Activated CD8-positive, alpha-beta T cell treated with anti-CD3 and anti-CD28 coated beads for 36 hours (primary cell): ENCODE results near the gene BSPRY. TPM values are rescaled to one million over a fixed set of nuclear protein-coding genes. Genes with fewer than 3 reads are reported as not detected.
"Not testable (repeated sequence)": the region's sequence is repeated elsewhere in the genome, so short reads cannot be mapped to it uniquely, and the experiment has no call there.

ENCODE experiments used
- ATAC-seq: fragments of 200-7000 bp; cut with Tn5 transposase; one replicate; pipeline ENCODE4 v1.10.0; 2021; ENCODE audit warnings: mild to moderate bottlenecking, moderate library complexity
- CTCF ChIA-PET: fragments of 350-600 bp; sonication (Branson Sonifier 250); formaldehyde crosslinking; loops from one replicate; lab custom pipeline; 2021; ENCODE audit warnings: antibody characterized with exemption; lab: Charles Lee
- POLR2A ChIA-PET: fragments of 350-600 bp; sonication (Branson Sonifier 250); formaldehyde crosslinking; loops from one replicate; lab custom pipeline; 2021; ENCODE audit warnings: antibody characterized with exemption; lab: Charles Lee
- DNase-seq: peaks from one replicate; pipeline ENCODE4 v3.0.0-alpha.2; 2020
- H3K27ac Mint-ChIP-seq: one replicate; pipeline ENCODE4 v1.8.0; 2021; ENCODE audit warnings: mild to moderate bottlenecking, mixed read lengths
- H3K27me3 Mint-ChIP-seq: one replicate; pipeline ENCODE4 v1.8.0; 2021; ENCODE audit warnings: mixed read lengths
- H3K36me3 Mint-ChIP-seq: one replicate; pipeline ENCODE4 v1.8.0; 2021; ENCODE audit warnings: low read depth, mixed read lengths
- H3K4me1 Mint-ChIP-seq: one replicate; pipeline ENCODE4 v1.8.0; 2021; ENCODE audit warnings: low read depth, mixed read lengths
- H3K4me3 Mint-ChIP-seq: one replicate; pipeline ENCODE4 v1.8.0; 2021; ENCODE audit warnings: mild to moderate bottlenecking, moderate library complexity, mixed read lengths
- H3K9me3 Mint-ChIP-seq: one replicate; pipeline ENCODE4 v1.8.0; 2021; ENCODE audit warnings: mixed read lengths
- intact Hi-C: fragments of 100-400 bp; cut with micrococcal nuclease; formaldehyde crosslinking; loops from one replicate; pipeline ENCODE4 v1.10.0; 2022
- total RNA-seq, 2 experiments: library from RNA; stranded (reverse); gene quantifications; one replicate each; pipeline ENCODE4 v1.2.3, GENCODE V29; 2021
- TF ChIP-seq, protein P1 (sequence below): fragments of 200-600 bp; IDR thresholded peaks from one replicate; pipeline ENCODE4 v1.8.0; 2022; ENCODE audit warnings: antibody characterized with exemption, mild to moderate bottlenecking

The BSPRY gene
- total RNA-seq, 2 experiments from 2014 or later = 8.2 to 9.1 TPM

DNA sequence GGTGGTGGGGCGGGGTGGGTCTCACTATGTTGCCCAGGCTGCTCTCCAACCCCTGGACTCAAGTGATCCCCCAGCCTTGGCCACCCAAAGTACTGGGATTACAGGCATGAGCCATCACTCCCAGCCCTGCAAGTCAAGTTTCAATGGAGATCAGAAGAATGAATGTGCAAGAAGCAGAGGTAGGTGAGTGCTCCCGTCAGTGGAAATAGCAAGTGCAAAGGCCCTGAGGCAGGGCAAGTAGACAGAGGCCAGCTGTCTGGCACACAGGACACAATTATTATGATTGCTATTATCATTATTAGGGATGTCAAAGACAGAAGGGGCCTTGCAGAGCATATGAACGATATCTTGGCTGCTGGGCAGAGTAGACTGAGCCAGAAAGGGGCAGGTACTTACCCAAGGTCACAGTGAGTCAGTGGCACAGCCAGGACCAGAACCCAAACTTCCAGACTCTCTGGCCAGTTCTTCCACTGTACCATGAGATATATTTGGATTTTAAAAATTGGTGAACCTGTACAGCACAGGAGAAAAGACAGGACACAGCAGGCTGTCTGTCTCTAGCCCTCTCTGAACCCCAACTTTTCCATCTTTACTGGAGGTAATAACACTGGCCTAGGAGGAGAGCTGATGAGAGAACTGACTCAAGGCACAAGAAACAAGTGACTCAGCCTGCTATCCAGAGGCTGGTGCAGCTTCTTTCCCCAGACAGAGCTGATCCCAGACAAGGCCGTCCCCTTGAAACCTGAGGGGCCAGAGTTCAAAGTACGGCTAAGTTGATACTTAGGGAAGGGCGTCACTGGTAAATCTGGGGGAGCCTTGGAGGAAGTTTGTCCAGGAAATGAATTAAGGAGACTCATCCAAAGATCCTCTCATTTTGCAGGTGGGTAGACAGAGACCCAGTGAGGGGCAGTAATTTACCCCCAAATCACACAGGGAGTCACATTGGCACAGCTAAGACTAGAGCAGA lies 26.0 kb downstream of the BSPRY start:
- ChIA-PET POLR2A (interaction anchor here (0.9 kb wide), 1 partner anchor 100 kb away, joined by 3 read pairs; the partner anchor contains the start of genes CDC26 and PRPF4), CTCF (interaction anchor here (0.7 to 1.8 kb wide), 4 partner anchors 26 to 339 kb away, joined by 3 to 6 read pairs (median 4); partner anchors contain the start of genes ALAD, CDC26 and PRPF4)
- DNase-seq (no peak), ATAC-seq (no peak)
- Mint-ChIP-seq H3K9me3 (no peaks in the 10 kb centered on the region), H3K27me3 (no peaks in the 10 kb centered on the region), H3K36me3 (peaks cover 6% of the 10 kb centered on the region), H3K4me3 (peak overlapping the region; percentile 81), H3K27ac (peak overlapping the region; percentile 78), H3K4me1 (peaks cover 13% of the 10 kb centered on the region)
- TF ChIP-seq, protein P1, sequence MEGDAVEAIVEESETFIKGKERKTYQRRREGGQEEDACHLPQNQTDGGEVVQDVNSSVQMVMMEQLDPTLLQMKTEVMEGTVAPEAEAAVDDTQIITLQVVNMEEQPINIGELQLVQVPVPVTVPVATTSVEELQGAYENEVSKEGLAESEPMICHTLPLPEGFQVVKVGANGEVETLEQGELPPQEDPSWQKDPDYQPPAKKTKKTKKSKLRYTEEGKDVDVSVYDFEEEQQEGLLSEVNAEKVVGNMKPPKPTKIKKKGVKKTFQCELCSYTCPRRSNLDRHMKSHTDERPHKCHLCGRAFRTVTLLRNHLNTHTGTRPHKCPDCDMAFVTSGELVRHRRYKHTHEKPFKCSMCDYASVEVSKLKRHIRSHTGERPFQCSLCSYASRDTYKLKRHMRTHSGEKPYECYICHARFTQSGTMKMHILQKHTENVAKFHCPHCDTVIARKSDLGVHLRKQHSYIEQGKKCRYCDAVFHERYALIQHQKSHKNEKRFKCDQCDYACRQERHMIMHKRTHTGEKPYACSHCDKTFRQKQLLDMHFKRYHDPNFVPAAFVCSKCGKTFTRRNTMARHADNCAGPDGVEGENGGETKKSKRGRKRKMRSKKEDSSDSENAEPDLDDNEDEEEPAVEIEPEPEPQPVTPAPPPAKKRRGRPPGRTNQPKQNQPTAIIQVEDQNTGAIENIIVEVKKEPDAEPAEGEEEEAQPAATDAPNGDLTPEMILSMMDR = no peak
- intact Hi-C loops = no loop called here

DNA sequence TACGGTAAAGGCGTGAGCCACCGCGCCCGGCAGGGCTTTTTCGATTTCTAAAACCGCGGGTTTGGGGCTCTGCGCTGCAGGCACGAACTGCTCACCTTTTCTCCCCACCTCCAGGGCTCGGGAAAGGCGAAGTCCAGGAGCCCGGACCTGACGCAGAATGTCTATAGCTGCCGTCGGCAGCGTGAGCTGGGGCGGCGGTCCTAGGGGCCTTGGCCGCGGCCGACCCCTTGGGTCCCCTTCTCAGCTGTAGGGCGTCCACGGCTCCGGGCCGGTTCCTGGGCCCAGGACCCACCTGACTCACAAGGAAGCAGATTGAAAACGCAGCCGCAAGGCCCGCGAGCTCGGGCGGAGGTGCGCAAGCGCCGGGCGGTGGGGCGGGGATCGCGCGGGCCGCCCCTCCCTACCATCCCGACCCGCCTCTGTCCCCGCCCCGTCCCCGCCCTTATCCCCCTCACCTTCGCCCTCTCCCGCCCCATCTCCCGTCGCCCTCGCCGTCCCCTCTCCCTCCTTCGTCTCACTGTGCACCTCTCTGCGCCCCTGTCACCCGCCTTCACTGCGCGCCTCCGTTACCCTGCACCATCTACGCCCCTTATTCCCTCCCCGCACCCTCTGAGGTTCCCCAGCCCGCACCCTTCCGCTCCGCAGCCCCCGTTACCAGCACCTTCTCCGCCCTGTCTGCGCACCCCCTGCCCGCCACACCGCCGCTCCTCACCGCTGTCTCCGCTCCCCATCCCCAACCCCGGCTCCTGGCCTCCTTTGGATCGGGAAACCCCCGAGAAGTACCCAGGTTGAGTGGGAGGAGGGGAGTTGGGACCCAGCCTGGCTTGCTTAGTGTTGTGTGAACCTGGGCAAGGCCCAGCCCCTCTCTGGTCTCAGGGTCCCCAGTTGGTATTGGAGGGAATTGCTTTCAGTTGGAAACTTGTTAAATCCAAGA lies 27.6 kb downstream of the BSPRY start, which contains the start of gene HDHD3:
TSS of gene HDHD3 (minus strand) at position 353 of the 934 bp plus-strand sequence. CDS start 2,632 bp downstream, outside the sequence.
- ATAC-seq = peak; percentile 92
- DNase-seq = peak; percentile 84
- intact Hi-C loops = no loop called here
- ChIA-PET POLR2A (interaction anchor here (0.7 kb wide), 1 partner anchor 9 kb away, joined by 4 read pairs; no protein-coding TSS in a partner anchor), CTCF (interaction anchor here (1.5 to 1.8 kb wide), 2 partner anchors 24 to 102 kb away, joined by 5 to 6 read pairs; partner anchors contain the start of genes ALAD, CDC26 and PRPF4)
- H3K36me3 Mint-ChIP-seq = peaks cover 6% of the 10 kb centered on the region
- no peaks in the 10 kb centered on the region for H3K27me3 Mint-ChIP-seq
- peaks cover 16% of the 10 kb centered on the region for H3K4me1 Mint-ChIP-seq
- peak within 1 kb of the TSS; percentile 80 for H3K27ac Mint-ChIP-seq
- H3K4me3 Mint-ChIP-seq = peak within 1 kb of the TSS; percentile 81
- TF ChIP-seq, protein P1 = no peak
- no peaks in the 10 kb centered on the region for H3K9me3 Mint-ChIP-seq

DNA sequence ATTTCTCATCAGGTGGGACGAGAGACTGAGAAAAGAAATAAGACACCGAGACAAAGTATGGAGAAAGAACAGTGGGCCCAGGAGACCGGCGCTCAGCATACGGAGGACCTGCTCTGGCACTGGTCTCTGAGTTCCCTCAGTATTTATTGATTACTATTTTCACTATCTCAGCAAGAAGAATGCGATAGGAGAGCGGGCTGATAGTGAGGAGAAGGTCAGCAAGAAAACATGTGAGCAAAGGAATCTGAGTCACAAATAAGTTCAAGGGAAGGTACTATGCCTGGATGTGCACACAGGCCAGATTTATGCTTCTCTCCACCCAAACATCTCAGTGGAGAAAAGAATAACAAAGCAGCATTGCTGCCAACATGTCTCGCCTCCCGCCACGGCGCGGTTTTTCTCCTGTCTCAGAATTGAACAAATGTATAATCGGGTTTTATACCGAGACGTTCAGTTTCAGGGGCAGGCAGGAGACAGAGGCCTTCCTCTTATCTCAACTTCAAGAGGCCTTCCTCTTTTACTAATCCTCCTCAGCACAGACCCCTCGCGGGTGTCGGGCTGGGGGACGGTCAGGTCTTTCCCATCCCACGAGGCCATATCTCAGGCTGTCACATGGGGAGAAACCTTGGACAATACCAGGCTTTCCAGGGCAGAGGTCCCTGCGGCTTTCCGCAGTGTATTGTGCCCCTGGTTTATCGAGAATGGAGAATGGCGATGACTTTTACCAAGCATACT lies 29.9 kb downstream of the BSPRY start:
- H3K27ac Mint-ChIP-seq, H3K9me3 Mint-ChIP-seq, DNase-seq, H3K36me3 Mint-ChIP-seq, ATAC-seq, POLR2A ChIA-PET, H3K4me3 Mint-ChIP-seq, H3K27me3 Mint-ChIP-seq, CTCF ChIA-PET, intact Hi-C loops: not testable (repeated sequence)
- peaks cover 16% of the 10 kb centered on the region for H3K4me1 Mint-ChIP-seq

DNA sequence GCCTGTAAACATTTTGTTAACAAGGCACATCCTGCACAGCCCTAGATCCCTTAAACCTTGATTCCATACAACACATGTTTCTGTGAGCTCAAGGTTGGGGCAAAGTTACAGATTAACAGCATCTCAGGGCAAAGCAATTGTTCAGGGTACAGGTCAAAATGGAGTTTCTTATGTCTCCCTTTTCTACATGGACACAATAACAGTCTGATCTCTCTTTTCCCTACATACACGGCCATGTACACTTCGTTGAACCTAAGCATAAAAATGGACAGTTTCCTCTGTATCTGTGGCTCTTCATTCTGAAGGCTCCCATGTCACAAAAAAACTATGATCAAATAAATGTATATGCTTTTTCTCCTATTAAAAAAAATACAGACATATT lies 30.5 kb downstream of the BSPRY start:
- intact Hi-C loops, CTCF ChIA-PET, ATAC-seq, H3K27ac Mint-ChIP-seq, H3K36me3 Mint-ChIP-seq, POLR2A ChIA-PET, H3K4me3 Mint-ChIP-seq, H3K9me3 Mint-ChIP-seq, DNase-seq, H3K27me3 Mint-ChIP-seq: not testable (repeated sequence)
- peaks cover 13% of the 10 kb centered on the region for H3K4me1 Mint-ChIP-seq

DNA sequence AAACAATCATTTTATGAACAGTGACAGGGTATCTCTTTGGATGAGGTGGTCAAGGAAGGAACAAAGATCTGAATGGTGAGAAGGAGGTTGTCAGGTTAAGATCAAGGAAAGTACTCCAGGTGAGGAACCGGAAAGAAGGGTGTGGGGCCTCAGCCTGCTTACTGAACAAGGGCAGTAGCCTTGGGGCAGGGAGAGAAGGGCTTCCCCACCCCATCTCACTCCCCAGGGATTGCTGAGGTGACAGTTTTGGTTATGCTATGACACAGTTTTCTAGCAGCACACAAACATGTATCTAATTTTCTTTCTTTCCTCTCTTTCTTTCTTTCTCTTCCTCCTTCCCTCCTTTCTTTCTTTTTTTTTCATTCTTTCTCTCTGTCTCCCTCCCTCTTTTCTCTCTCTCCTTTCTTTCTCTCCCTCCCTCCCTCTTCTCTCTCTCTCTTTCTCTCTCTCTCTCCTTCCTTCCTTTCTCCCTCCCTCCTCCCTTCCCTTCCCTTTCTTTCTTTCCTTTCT lies 31.6 kb downstream of the BSPRY start:
- no peak overlapping the region for H3K27ac Mint-ChIP-seq
- intact Hi-C loops = no loop called here
- H3K4me3 Mint-ChIP-seq = no peak overlapping the region
- H3K27me3 Mint-ChIP-seq = no peaks in the 10 kb centered on the region
- TF ChIP-seq, protein P1 = no peak
- peaks cover 5% of the 10 kb centered on the region for H3K4me1 Mint-ChIP-seq
- ChIA-PET CTCF (no interaction called here), POLR2A (no interaction called here)
- no peak for ATAC-seq
- H3K36me3 Mint-ChIP-seq = no peaks in the 10 kb centered on the region
- DNase-seq = no peak
- no peaks in the 10 kb centered on the region for H3K9me3 Mint-ChIP-seq

DNA sequence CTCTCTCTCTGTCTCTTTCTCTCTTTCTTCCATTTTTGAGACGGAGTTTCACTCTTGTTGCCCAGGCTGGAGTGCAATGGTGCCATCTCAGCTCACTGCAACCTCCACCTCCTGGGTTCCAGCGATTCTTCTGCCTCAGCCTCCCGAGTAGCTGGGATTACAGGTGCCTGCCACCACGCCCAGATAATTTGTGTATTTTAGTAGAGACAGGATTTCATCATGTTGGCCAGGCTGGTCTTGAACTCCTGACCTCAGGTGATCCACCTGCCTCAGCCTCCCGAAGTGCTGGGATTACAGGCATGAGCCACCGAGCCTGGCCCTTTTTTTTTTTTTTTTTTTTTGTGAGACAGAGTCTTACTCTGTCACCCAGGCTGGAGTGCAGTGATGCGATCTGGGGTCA lies 32.1 kb downstream of the BSPRY start:
- H3K4me1 Mint-ChIP-seq, H3K27me3 Mint-ChIP-seq, CTCF ChIA-PET, DNase-seq, intact Hi-C loops, H3K36me3 Mint-ChIP-seq, H3K27ac Mint-ChIP-seq, H3K4me3 Mint-ChIP-seq, ATAC-seq, POLR2A ChIA-PET, H3K9me3 Mint-ChIP-seq: not testable (repeated sequence)
